Measurements from ENCODE around the gene UBE3C. TPM values are rescaled to one million over a fixed set of nuclear protein-coding genes. Genes with fewer than 3 reads are reported as not detected.
A peak's percentile ranks its signal among the peaks of the same experiment; 100 is the strongest.

UBE3C gene
- total RNA-seq, 1 experiment from 2014 or later = 122 TPM

- peaks cover 63% of the 10 kb centered on the region for H3K36me3 ChIP-seq
- DNase-seq = no peak
- no peak overlapping the region for H3K4me3 ChIP-seq
Observed at GRCh38 chr7:157220916-157221569, 82.3 kb downstream of the UBE3C start.

GRCh38 chr7:157222687-157223086 lies 84.0 kb downstream of the UBE3C start:
- Histone ChIP-seq H3K27me3 (no peaks in the 10 kb centered on the region), H3K36me3 (peaks cover 57% of the 10 kb centered on the region), H3K4me3 (no peak overlapping the region), H3K4me1 (no peaks in the 10 kb centered on the region), H3K9me3 (replicated peaks) (no peaks in the 10 kb centered on the region), H3K27ac (no peak overlapping the region)
- no peak for DNase-seq

More at GRCh38 chr7:157220916-157221569, 82.3 kb downstream of the UBE3C start:
- no peaks in the 10 kb centered on the region for H3K4me1 ChIP-seq
- H3K27me3 ChIP-seq = no peaks in the 10 kb centered on the region
- no peak overlapping the region for H3K27ac ChIP-seq
- H3K9me3 ChIP-seq (replicated peaks) = no peaks in the 10 kb centered on the region

- H3K27me3 ChIP-seq = no peaks in the 10 kb centered on the region
- H3K9me3 ChIP-seq (replicated peaks) = no peaks in the 10 kb centered on the region
- H3K36me3 ChIP-seq = peaks cover 63% of the 10 kb centered on the region
- peak in 1 of 2 experiments; percentile 28 for DNase-seq
- H3K4me3 ChIP-seq = no peak overlapping the region
- H3K27ac ChIP-seq = no peak overlapping the region
- H3K4me1 ChIP-seq = no peaks in the 10 kb centered on the region
Observed at GRCh38 chr7:157224627-157225026, 85.9 kb downstream of the UBE3C start.

- H3K27me3 ChIP-seq = no peaks in the 10 kb centered on the region
- no peaks in the 10 kb centered on the region for H3K4me1 ChIP-seq
- peaks cover 72% of the 10 kb centered on the region for H3K36me3 ChIP-seq
- no peak overlapping the region for H3K4me3 ChIP-seq
- no peaks in the 10 kb centered on the region for H3K9me3 ChIP-seq (replicated peaks)
- no peak overlapping the region for H3K27ac ChIP-seq
- peak; percentile 35 to 54 for DNase-seq
Observed at GRCh38 chr7:157228864-157229422, 90.2 kb downstream of the UBE3C start.

- no peak overlapping the region for H3K4me3 ChIP-seq
- H3K27me3 ChIP-seq = no peaks in the 10 kb centered on the region
- H3K9me3 ChIP-seq (replicated peaks) = no peaks in the 10 kb centered on the region
- peaks cover 77% of the 10 kb centered on the region for H3K36me3 ChIP-seq
- H3K27ac ChIP-seq = no peak overlapping the region
- DNase-seq = no peak
- H3K4me1 ChIP-seq = no peaks in the 10 kb centered on the region
Observed at GRCh38 chr7:157233677-157234076, 95.0 kb downstream of the UBE3C start.

DNA sequence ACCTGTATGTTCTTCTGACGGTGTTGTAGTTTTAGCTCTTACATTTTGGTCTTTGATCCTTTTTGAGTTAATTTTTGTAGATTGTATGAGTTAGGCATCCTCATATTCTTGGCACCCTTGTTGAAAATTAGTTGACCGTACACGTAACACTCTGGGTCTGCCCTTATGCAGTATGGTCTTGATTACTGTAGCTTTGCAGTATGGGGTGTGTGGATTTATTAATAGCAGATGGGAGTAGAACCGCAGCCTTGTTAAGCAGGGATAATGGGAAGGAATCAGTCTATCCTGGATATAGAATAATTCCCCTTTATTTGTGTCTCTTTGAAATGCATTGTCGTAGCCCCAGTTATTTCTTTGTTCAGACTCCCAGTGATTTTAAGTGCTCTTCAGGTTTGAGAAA lies 95.5 kb downstream of the UBE3C start:
- Histone ChIP-seq H3K4me3 (no peak overlapping the region), H3K9me3 (replicated peaks) (no peaks in the 10 kb centered on the region), H3K27me3 (no peaks in the 10 kb centered on the region), H3K36me3 (peaks cover 74% of the 10 kb centered on the region), H3K4me1 (no peaks in the 10 kb centered on the region), H3K27ac (no peak overlapping the region)
- DNase-seq = no peak

- Histone ChIP-seq H3K27ac (no peak overlapping the region), H3K4me1 (no peaks in the 10 kb centered on the region), H3K9me3 (replicated peaks) (no peaks in the 10 kb centered on the region), H3K36me3 (peaks cover 66% of the 10 kb centered on the region), H3K27me3 (no peaks in the 10 kb centered on the region), H3K4me3 (no peak overlapping the region)
- no peak for DNase-seq
Observed at GRCh38 chr7:157235357-157236333, 96.9 kb downstream of the UBE3C start.

DNA sequence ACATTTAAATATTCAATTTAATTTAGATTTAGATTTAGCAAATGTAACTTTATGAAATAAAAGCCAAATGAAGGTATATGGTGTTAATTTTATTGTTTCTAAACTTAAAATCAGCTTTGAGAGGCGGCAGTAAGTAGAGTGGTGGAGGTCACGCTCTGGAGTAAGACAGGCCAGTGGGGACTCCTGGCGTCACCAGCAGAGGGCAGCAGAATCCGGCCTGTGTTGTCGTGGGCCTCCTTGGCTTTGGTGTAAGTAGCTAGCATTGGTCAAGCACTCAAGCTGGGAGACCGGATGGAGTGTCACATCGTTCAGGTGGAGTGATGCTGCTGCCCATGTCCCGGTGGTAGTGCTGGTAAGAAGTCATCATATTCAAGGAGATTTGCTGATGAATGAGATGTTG lies 99.4 kb downstream of the UBE3C start:
- Histone ChIP-seq H3K27ac (no peak overlapping the region), H3K9me3 (replicated peaks) (no peaks in the 10 kb centered on the region), H3K27me3 (no peaks in the 10 kb centered on the region), H3K36me3 (peaks cover 43% of the 10 kb centered on the region), H3K4me3 (no peak overlapping the region), H3K4me1 (no peaks in the 10 kb centered on the region)
- no peak for DNase-seq

GRCh38 chr7:157239571-157240270 lies 101.0 kb downstream of the UBE3C start:
- peaks cover 33% of the 10 kb centered on the region for H3K36me3 ChIP-seq
- no peaks in the 10 kb centered on the region for H3K27me3 ChIP-seq
- H3K4me3 ChIP-seq = no peak overlapping the region
- H3K27ac ChIP-seq = no peak overlapping the region
- DNase-seq = no peak
- H3K4me1 ChIP-seq = no peaks in the 10 kb centered on the region
- H3K9me3 ChIP-seq (replicated peaks) = no peaks in the 10 kb centered on the region

DNA sequence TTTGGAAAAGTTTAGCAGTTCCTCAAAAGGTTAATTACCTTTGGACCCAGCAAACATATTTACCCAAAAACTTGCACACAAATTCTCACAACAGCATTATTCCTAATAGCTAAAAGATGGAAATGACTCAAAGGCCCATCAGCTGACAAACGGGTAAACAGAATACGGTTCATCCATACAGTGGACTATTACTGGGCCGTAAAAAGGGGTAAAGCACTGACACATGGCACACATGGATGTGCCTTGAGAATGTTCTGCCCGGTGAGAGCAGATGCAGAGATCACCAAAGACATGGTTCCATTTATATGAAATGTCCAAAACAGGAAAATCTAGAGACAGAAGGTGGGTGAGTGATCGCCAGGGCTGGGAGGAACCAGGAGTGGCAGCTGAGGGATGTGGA lies 102.9 kb downstream of the UBE3C start:
- Histone ChIP-seq H3K4me1 (no peaks in the 10 kb centered on the region), H3K4me3 (no peak overlapping the region), H3K9me3 (replicated peaks) (no peaks in the 10 kb centered on the region), H3K27me3 (no peaks in the 10 kb centered on the region), H3K27ac (no peak overlapping the region), H3K36me3 (peaks cover 28% of the 10 kb centered on the region)
- no peak for DNase-seq

DNA sequence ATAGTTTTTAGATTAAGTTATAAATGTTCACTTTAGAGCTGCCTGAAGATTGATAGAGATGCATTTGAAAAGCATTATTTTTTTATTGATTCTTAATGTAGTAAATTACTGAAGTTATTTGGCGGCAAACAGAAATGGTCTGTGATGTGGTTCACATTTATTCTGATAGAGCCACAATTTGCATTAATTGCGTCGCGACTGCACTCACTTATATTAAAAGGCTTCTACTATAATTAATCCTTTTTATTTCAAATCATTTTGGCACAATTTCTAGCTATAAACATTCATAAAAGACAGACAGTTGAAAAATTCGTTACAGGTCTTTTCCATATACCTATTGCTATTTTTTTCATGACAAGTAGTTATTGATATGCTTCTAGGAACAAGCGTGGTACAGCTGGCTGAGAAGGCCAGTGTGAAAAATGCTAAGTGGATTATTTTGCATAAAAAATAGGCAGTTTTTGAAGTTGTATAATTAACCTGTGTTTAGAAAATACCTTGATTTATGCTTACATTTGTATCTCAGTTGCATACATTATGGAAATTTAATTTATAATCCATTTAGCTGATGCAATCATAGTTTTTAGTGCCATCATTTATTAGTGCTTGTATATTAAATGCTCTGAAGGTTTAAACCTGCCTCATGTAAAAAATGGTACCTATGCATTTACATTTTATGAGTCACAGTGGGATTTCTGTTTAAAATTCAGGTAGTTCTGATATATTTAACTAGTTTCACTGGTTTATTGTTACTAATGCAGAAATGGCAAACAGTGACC lies 106.0 kb downstream of the UBE3C start:
- Histone ChIP-seq H3K9me3 (replicated peaks) (no peaks in the 10 kb centered on the region), H3K36me3 (peaks cover 23% of the 10 kb centered on the region), H3K4me1 (no peaks in the 10 kb centered on the region), H3K27ac (no peak overlapping the region), H3K27me3 (no peaks in the 10 kb centered on the region), H3K4me3 (no peak overlapping the region)
- no peak for DNase-seq

DNA sequence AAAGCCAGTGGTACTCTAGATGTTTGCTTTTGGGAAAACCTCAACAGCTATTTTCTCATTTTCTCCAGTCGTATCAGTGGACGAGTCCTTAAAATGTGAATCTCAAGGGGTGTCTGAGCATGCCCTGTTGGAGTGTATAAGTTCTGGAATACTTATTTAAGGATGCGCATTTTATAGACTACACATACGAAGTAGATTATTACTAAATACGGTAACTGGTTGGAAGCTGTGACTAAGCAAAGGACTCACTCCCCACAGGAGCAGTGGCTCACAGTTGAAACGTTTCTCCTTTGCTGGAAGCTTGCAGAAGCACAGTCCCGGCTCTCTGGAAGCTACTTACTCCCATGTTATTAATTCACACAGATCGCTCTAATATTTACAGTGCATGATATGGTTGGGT lies 107.3 kb downstream of the UBE3C start:
- no peak for DNase-seq
- H3K27ac ChIP-seq = no peak overlapping the region
- H3K4me3 ChIP-seq = no peak overlapping the region
- H3K9me3 ChIP-seq (replicated peaks) = no peaks in the 10 kb centered on the region
- no peaks in the 10 kb centered on the region for H3K4me1 ChIP-seq
- H3K36me3 ChIP-seq = peaks cover 34% of the 10 kb centered on the region
- no peaks in the 10 kb centered on the region for H3K27me3 ChIP-seq

- H3K9me3 ChIP-seq (replicated peaks) = no peaks in the 10 kb centered on the region
- no peak for DNase-seq
- no peak overlapping the region for H3K27ac ChIP-seq
- H3K4me1 ChIP-seq = no peaks in the 10 kb centered on the region
- peaks cover 52% of the 10 kb centered on the region for H3K36me3 ChIP-seq
- no peaks in the 10 kb centered on the region for H3K27me3 ChIP-seq
- no peak overlapping the region for H3K4me3 ChIP-seq
Observed at GRCh38 chr7:157248659-157249058, 109.9 kb downstream of the UBE3C start.

DNA sequence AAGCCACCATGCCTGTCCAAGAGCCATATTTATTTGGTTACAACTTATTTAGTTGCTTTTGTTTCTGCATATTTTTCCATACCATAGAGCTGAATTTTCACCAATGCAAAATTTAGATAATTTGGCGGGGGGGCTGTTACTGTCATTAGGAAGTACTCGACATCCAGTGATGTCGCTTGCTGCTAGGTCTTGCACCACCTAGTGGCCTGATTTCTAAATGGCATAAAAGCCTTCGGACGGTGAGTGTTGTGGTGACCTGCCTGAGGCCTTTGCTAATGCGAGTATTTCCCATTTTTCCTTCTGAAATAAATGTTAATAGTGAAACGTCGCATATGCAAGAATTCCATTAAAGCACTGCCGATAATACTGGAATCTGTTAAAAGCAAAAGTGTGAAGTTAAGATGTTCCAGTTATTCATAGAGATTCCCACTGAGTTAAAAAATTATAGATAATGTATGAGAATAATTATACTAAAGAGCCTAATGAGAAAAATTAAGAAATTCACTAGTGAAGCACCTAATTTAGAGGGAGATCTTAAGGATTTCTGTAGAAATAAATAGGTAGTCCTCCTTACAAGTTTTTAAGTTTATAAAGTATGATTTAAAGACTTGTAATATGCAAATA lies 112.0 kb downstream of the UBE3C start:
- peak; percentile 60 to 80 for DNase-seq

More for the DNA sequence above, 112.0 kb downstream of the UBE3C start:
- Histone ChIP-seq H3K27ac (no peak overlapping the region), H3K9me3 (replicated peaks) (no peaks in the 10 kb centered on the region), H3K4me1 (no peaks in the 10 kb centered on the region), H3K27me3 (no peaks in the 10 kb centered on the region), H3K36me3 (peaks cover 58% of the 10 kb centered on the region), H3K4me3 (no peak overlapping the region)

Data from SJCRH30 (cell line).